Heart left ventricle (tissue), 13 donors: ENCODE data around the gene ZNF516.

Experiments
- CTCF ChIP-seq, 12 donors: fragments of 200-600 bp; sonication (generic) in 4 of 12; IDR thresholded peaks; one replicate each; pipeline versions ENCODE4 v1.5.0 to v1.8.0; 2018 to 2022; ENCODE audit warnings: antibody characterized with exemption in 12 of 12, mild to moderate bottlenecking in 5 of 12
- POLR2A ChIP-seq, 2 donors: fragments of 450-650 bp; IDR thresholded peaks; one replicate each; pipeline ENCODE4 v1.6.1; 2017; ENCODE audit warnings: antibody characterized with exemption in 2 of 2, mild to moderate bottlenecking in 2 of 2, moderate library complexity in 2 of 2
- donor health status: ischemic (EF 13 %, LVEDD 7.1; RV severe dilation, severe dysfunction).
- donor health status: DM: no; HTN: yes; CAD: no.
- donor health status: DM: no; HTN: no; CAD: no.
- donor health status: ischemic (EF 25% LVEDD 6.9; RV normal size, moderate dysfunction).
- donor health status: ischemic (EF 25% LVEDD 5.7; RV mildly dilated, moderate dysfunction).
- donor health status: ischemic (EF 35%, LVEDD 5.7; RV mildly dilated, moderate dysfunction).
- donor health status: nonischemic (EF 11% LVEDD 7.7; RV severe dilation, severe dysfunction).
- donor health status: DM: yes; HTN: yes; CAD: no.
- donor health status: PGD.
- donor health status: ischemic (EF 29% LVEDD 5.4; RV normal size, mild dysfunction).
- donor health status: nonischemic (EF 23%, LVEDD 6.1; RV moderate dilation, normal function).

GRCh38 chr18:76461692-76462325, 33.2 kb downstream of the ZNF516 start:
- TF ChIP-seq POLR2A (IDR thresholded peaks at IDR 0.05) (no peak), CTCF (IDR thresholded peaks at IDR 0.05) (no peak)
